WI38 (cell line): ENCODE results near the gene CADPS2.
"Not testable (repeated sequence)": the region's sequence is repeated elsewhere in the genome, so short reads cannot be mapped to it uniquely, and the experiment has no call there.

Source experiments
- H3K4me3 ChIP-seq: 2 replicates; pipeline ENCODE4 v1.5.1; 2011; ENCODE audit warnings: low read depth, mild to moderate bottlenecking, control low read depth, low read length
- TF ChIP-seq, protein P1 (sequence below): IDR thresholded peaks from 2 replicates; pipeline ENCODE4 v1.5.1; 2012; ENCODE audit warnings: low read depth, mild to moderate bottlenecking, control low read depth, low read length

CADPS2 gene

DNA sequence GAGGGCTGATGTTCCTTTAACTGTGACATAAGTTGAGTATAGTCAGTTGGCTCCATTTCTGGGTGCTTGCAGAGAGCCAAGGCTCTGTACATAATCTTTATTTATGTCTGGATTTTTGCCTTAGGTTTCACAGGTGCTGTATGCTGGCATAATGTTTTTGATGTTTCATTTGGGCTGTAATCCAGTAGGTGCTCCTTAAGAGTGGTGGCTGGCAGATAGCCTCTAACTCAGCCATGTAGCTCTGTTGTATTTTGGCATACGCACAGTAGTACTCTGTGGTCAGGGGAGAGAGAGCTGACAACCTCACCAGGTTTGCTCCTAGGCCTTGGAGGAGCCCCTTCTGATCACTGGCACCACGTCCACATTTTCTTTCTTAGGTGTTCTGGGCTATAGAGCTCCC is 248.5 kb downstream of the CADPS2 start:
- TF ChIP-seq, protein P1, sequence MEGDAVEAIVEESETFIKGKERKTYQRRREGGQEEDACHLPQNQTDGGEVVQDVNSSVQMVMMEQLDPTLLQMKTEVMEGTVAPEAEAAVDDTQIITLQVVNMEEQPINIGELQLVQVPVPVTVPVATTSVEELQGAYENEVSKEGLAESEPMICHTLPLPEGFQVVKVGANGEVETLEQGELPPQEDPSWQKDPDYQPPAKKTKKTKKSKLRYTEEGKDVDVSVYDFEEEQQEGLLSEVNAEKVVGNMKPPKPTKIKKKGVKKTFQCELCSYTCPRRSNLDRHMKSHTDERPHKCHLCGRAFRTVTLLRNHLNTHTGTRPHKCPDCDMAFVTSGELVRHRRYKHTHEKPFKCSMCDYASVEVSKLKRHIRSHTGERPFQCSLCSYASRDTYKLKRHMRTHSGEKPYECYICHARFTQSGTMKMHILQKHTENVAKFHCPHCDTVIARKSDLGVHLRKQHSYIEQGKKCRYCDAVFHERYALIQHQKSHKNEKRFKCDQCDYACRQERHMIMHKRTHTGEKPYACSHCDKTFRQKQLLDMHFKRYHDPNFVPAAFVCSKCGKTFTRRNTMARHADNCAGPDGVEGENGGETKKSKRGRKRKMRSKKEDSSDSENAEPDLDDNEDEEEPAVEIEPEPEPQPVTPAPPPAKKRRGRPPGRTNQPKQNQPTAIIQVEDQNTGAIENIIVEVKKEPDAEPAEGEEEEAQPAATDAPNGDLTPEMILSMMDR = no peak
- H3K4me3 ChIP-seq = no peak overlapping the region

- not testable (repeated sequence) for H3K4me3 ChIP-seq
Measured at GRCh38 chr7:122635481-122635880, 250.8 kb downstream of the CADPS2 start.

GRCh38 chr7:122633472-122633871 is 252.8 kb downstream of the CADPS2 start:
- no peak overlapping the region for H3K4me3 ChIP-seq
- TF ChIP-seq, protein P1 = no peak

- TF ChIP-seq, protein P1 = no peak
- H3K4me3 ChIP-seq = no peak overlapping the region
Measured at GRCh38 chr7:122632238-122632637, 254.0 kb downstream of the CADPS2 start.

GRCh38 chr7:122629412-122629953 is 256.8 kb downstream of the CADPS2 start:
- H3K4me3 ChIP-seq = no peak overlapping the region
- TF ChIP-seq, protein P1 = no peak

DNA sequence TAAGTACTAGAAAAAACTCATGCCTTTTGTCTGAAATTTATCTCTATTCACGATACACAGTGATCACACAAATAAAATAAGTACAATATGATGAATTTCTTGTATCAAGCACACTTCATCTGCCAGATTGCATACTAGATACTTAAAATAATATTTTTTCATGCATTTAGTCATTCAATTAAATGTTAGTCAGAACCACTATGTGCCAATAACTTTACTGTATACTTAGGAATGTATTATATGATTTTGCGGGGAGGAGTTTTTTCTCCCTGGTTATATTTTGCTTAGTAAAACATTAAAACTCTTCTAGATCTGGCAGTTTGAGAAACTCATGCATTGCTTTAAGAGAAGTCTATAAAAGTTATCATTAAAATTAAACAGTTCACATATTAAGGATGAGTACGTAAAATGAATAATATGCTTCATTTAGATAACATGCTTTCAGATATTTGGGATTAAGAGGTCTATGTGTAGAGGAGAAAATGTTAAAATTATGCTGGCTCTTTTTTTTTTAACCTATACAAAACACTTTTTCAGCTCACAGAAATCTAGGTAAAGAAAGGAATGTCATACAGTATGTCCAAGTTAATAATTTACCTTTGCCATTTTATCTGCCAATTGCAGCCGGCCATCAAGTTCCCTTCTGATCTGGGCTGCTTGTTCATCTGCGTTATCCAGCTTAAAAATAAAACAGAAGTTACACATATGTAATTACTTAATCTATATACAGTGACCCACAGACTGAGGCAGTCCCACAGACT is 257.4 kb downstream of the CADPS2 start:
- H3K4me3 ChIP-seq = no peak overlapping the region
- TF ChIP-seq, protein P1 = no peak

- H3K4me3 ChIP-seq = no peak overlapping the region
- TF ChIP-seq, protein P1 = no peak
Measured at GRCh38 chr7:122626785-122627184, 259.5 kb downstream of the CADPS2 start.

DNA sequence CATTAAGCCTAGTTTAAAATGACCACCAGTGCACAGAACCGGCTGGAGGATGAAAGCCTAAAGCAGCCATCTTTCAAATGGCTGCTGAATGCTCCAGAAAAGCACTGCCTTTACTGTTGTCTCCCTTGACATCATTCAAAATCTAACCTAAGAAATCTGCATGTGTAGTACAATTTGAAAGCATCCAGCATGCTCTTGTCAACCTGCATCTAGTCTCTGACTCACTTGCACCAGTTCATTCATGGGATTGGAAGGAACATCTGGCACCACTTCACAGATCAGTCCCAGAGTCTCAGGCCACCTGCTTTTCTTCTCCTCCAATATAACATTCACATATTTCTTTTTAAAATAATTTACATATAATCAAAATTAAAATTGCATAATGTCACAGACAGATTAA is 263.6 kb downstream of the CADPS2 start:
- TF ChIP-seq, protein P1 = no peak
- no peak overlapping the region for H3K4me3 ChIP-seq
